Skeletal muscle tissue (tissue), 4 donors: ENCODE results near the gene SDK1. TPM values are rescaled to one million over a fixed set of nuclear protein-coding genes. Genes with fewer than 3 reads are reported as not detected.

Experiments
- H3K27ac ChIP-seq: one replicate; pipeline ENCODE4 v1.7.0; 2013; ENCODE audit warnings: mild to moderate bottlenecking, low read depth, low read length, inconsistent platforms
- H3K27me3 ChIP-seq, 3 donors: one replicate each; pipeline ENCODE4 v1.7.0; 2013; ENCODE audit warnings: low read length in 3 of 3; ENCODE audit not compliant: control insufficient read depth in 3 of 3, insufficient read depth in 3 of 3
- H3K36me3 ChIP-seq, 3 donors: one replicate each; pipeline ENCODE4 v1.7.0; 2013; ENCODE audit warnings: low read length in 3 of 3; ENCODE audit not compliant: control insufficient read depth in 3 of 3, insufficient read depth in 3 of 3
- H3K4me1 ChIP-seq, 3 donors: one replicate each; pipeline ENCODE4 v1.7.0; 2013; ENCODE audit warnings: low read length in 3 of 3, mild to moderate bottlenecking in 3 of 3; ENCODE audit not compliant: control insufficient read depth in 3 of 3, insufficient read depth in 3 of 3
- H3K4me3 ChIP-seq, 3 donors: one replicate each; pipeline ENCODE4 v1.7.0; 2013; ENCODE audit warnings: low read length in 3 of 3
- H3K9ac ChIP-seq, 3 donors: one replicate each; pipeline ENCODE4 v1.7.0; 2013; ENCODE audit warnings: low read length in 3 of 3, mild to moderate bottlenecking in 3 of 3, moderate library complexity in 2 of 3, low read depth in 1 of 3
- H3K9me3 ChIP-seq, 3 donors: one replicate each; pipeline ENCODE4 v1.7.0; 2013; ENCODE audit warnings: low read length in 3 of 3; ENCODE audit not compliant: control insufficient read depth in 3 of 3
- total RNA-seq: library from RNA; depleted of rRNA; stranded (reverse); fragments of >200 nt; gene quantifications from one replicate; pipeline ENCODE4 v1.2.3, GENCODE V29; 2014
- donor health status: Osteomylitis.

Gene SDK1
- total RNA-seq, 1 donor from 2014 or later, result 3.7 TPM

- H3K27me3 ChIP-seq, result peaks cover 0 to 2% (median 0%) of the 10 kb centered on the region in 3 donors
- H3K36me3 ChIP-seq, result no peaks in the 10 kb centered on the region
- no peak overlapping the region for H3K4me3 ChIP-seq
- no peaks in the 10 kb centered on the region for H3K4me1 ChIP-seq
- H3K9ac ChIP-seq, result no peak overlapping the region
- no peaks in the 10 kb centered on the region for H3K9me3 ChIP-seq
- no peak overlapping the region for H3K27ac ChIP-seq
Measured at GRCh38 chr7:4054158-4054557, 753.1 kb downstream of the SDK1 start.

DNA sequence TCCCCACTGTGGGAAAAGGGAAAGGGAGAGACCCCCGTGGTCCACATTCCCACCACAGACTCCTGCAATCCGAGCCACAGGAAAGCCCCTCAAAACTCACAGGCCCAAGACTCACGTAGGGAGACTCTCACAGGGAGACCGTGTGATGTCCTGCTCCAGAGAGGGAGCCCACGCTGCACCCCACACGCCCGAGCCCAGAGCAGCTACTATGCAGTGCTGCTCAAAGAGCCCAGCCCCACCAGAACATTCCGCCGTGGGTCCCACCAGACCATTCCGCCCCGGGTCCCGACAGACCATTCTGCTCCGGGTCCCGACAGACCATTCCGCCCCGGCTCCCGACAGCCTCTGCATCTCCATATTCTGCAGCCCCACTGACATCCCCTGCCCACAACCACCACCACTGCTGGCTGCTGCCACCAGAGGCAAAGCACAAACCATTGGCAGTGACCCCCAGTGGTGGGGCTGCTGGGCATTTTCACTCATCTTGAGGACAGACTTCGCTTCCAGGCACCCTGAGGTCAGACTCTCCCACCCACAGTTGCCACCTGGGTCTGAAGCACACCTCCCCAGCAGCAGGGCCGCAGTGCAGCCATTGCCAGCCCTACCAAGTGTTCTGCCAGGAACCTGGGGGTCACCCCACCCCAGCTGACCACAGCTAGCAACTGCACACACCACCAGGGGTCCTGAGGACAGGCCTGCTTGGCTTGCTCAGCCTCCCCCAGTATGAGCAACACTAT lies 755.7 kb downstream of the SDK1 start:
- Histone ChIP-seq H3K9ac (no peak overlapping the region), H3K4me3 (no peak overlapping the region), H3K27ac (no peak overlapping the region), H3K9me3 (no peaks in the 10 kb centered on the region), H3K36me3 (no peaks in the 10 kb centered on the region), H3K27me3 (peaks cover 0 to 2% (median 0%) of the 10 kb centered on the region in 3 donors), H3K4me1 (no peaks in the 10 kb centered on the region)

DNA sequence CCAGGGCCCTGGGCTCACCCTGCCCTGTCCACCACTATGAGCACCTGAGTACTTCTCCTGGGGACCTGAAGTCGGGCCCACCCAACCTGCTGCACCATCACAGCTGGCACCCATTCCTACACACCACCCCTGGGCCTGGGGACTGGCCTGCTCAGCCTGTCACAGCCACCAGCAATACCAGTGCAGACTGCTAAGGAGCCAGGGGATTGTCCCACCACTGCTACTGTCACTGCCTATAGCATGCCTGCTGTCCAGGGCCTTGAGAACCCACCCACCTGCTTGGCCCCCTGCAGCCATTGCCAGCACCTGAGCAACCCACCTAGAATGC lies 756.2 kb downstream of the SDK1 start:
- Histone ChIP-seq H3K9ac (no peak overlapping the region), H3K27ac (no peak overlapping the region), H3K36me3 (no peaks in the 10 kb centered on the region), H3K4me1 (no peaks in the 10 kb centered on the region), H3K27me3 (peaks cover 0 to 2% (median 0%) of the 10 kb centered on the region in 3 donors), H3K4me3 (no peak overlapping the region), H3K9me3 (no peaks in the 10 kb centered on the region)

DNA sequence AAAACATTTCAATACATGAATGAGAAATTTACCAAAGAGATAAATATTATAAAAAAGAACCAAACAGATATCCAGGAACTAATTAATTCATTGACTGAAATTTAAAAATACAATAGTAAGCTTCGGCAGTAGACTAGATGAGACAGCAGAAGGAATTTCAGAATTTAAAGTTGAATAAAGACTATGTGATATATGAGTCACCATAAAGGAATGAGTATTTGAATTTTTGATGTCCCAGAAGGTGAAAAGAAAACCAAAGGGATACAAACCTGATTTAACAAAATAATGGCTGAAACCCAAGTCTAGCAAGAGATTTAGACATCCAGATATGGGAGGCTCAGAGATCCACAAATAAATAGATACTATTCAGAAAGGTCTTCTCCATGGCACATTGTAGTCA lies 757.1 kb downstream of the SDK1 start:
- Histone ChIP-seq H3K4me1 (no peaks in the 10 kb centered on the region), H3K36me3 (no peaks in the 10 kb centered on the region), H3K9me3 (no peaks in the 10 kb centered on the region), H3K9ac (no peak overlapping the region), H3K4me3 (no peak overlapping the region), H3K27me3 (peaks cover 0 to 2% (median 0%) of the 10 kb centered on the region in 3 donors), H3K27ac (no peak overlapping the region)

DNA sequence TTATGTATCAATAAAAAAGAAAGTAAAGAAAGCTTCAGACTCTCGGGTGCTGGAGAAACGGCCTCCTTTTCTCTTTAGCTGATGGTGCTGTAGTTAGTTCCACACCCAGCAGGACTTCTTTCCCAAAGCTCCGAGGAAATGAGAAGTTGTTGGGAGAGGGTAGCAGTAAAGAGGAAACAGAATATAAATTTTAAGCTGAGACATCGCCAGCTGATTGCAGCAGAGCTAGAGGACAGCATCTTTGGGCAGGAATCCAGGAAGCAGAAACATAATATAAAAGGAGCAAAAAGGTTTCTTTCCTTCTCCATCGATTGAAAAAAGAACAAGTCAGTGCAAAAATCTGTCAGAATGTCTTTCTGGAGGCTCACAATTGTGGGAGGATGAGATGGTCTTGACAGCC lies 764.1 kb downstream of the SDK1 start:
- H3K27me3 ChIP-seq, result peaks cover 0 to 3% (median 0%) of the 10 kb centered on the region in 3 donors
- no peaks in the 10 kb centered on the region for H3K36me3 ChIP-seq
- H3K9ac ChIP-seq, result no peak overlapping the region
- no peaks in the 10 kb centered on the region for H3K4me1 ChIP-seq
- no peak overlapping the region for H3K4me3 ChIP-seq
- H3K27ac ChIP-seq, result no peak overlapping the region
- H3K9me3 ChIP-seq, result no peaks in the 10 kb centered on the region

- no peak overlapping the region for H3K27ac ChIP-seq
- H3K4me3 ChIP-seq, result no peak overlapping the region
- no peaks in the 10 kb centered on the region for H3K4me1 ChIP-seq
- no peaks in the 10 kb centered on the region for H3K9me3 ChIP-seq
- no peaks in the 10 kb centered on the region for H3K36me3 ChIP-seq
- peaks cover 0 to 3% (median 0%) of the 10 kb centered on the region in 3 donors for H3K27me3 ChIP-seq
- no peak overlapping the region for H3K9ac ChIP-seq
Measured at GRCh38 chr7:4066206-4066605, 765.2 kb downstream of the SDK1 start.

GRCh38 chr7:4066626-4067475 lies 765.8 kb downstream of the SDK1 start:
- peaks cover 0 to 3% (median 0%) of the 10 kb centered on the region in 3 donors for H3K27me3 ChIP-seq
- H3K4me1 ChIP-seq, result no peaks in the 10 kb centered on the region
- H3K4me3 ChIP-seq, result no peak overlapping the region
- H3K9ac ChIP-seq, result no peak overlapping the region
- no peaks in the 10 kb centered on the region for H3K36me3 ChIP-seq
- no peak overlapping the region for H3K27ac ChIP-seq
- H3K9me3 ChIP-seq, result no peaks in the 10 kb centered on the region

DNA sequence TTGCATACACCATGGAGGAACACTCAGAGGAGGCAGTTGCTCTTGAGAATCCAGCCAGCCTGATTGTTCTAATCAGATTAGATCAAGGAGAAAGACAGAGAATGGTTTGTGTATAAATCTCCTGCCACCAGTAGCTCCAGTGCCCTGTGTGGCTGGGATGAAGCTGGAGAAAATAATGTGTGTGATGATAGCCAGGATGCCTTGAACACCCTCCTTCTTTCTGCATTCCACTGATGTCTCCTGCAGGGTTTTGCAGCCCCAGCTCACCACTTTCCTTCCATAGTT lies 766.4 kb downstream of the SDK1 start:
- Histone ChIP-seq H3K9me3 (no peaks in the 10 kb centered on the region), H3K36me3 (no peaks in the 10 kb centered on the region), H3K27ac (no peak overlapping the region), H3K9ac (no peak overlapping the region), H3K4me3 (no peak overlapping the region), H3K4me1 (no peaks in the 10 kb centered on the region), H3K27me3 (peaks cover 0 to 3% (median 0%) of the 10 kb centered on the region in 3 donors)

- peaks cover 0 to 3% (median 0%) of the 10 kb centered on the region in 3 donors for H3K27me3 ChIP-seq
- H3K27ac ChIP-seq, result no peak overlapping the region
- no peaks in the 10 kb centered on the region for H3K36me3 ChIP-seq
- no peak overlapping the region for H3K9ac ChIP-seq
- H3K4me3 ChIP-seq, result no peak overlapping the region
- no peaks in the 10 kb centered on the region for H3K4me1 ChIP-seq
- no peaks in the 10 kb centered on the region for H3K9me3 ChIP-seq
Measured at GRCh38 chr7:4067874-4068273, 766.8 kb downstream of the SDK1 start.

GRCh38 chr7:4068286-4068685 lies 767.2 kb downstream of the SDK1 start:
- Histone ChIP-seq H3K36me3 (no peaks in the 10 kb centered on the region), H3K27ac (no peak overlapping the region), H3K4me3 (no peak overlapping the region), H3K27me3 (peaks cover 0 to 3% (median 0%) of the 10 kb centered on the region in 3 donors), H3K9ac (no peak overlapping the region), H3K4me1 (no peaks in the 10 kb centered on the region), H3K9me3 (no peaks in the 10 kb centered on the region)
